PC-3 (cell line): Measurements from ENCODE around the gene ZNF672.

Experiments used
- EZH2 ChIP-seq: fragments of 300-600 bp; sonication (generic); IDR thresholded peaks from one replicate; pipeline ENCODE4 v1.6.1; 2017; ENCODE audit warnings: antibody characterized with exemption, mild to moderate bottlenecking, low read length; ENCODE audit not compliant: unreplicated experiment
- TF ChIP-seq, protein P1 (sequence below): fragments of 300-600 bp; sonication (generic); conservative IDR thresholded peaks from 2 replicates; pipeline ENCODE4 v1.5.1; 2017; ENCODE audit warnings: antibody characterized with exemption, low read depth, mild to moderate bottlenecking, low read length

- TF ChIP-seq, protein P1, sequence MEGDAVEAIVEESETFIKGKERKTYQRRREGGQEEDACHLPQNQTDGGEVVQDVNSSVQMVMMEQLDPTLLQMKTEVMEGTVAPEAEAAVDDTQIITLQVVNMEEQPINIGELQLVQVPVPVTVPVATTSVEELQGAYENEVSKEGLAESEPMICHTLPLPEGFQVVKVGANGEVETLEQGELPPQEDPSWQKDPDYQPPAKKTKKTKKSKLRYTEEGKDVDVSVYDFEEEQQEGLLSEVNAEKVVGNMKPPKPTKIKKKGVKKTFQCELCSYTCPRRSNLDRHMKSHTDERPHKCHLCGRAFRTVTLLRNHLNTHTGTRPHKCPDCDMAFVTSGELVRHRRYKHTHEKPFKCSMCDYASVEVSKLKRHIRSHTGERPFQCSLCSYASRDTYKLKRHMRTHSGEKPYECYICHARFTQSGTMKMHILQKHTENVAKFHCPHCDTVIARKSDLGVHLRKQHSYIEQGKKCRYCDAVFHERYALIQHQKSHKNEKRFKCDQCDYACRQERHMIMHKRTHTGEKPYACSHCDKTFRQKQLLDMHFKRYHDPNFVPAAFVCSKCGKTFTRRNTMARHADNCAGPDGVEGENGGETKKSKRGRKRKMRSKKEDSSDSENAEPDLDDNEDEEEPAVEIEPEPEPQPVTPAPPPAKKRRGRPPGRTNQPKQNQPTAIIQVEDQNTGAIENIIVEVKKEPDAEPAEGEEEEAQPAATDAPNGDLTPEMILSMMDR: no peak
- no peak for TF ChIP-seq EZH2
Measured at GRCh38 chr1:248834343-248834940, 3.6 kb upstream of the ZNF672 start.
